Activated T-helper 2 cell treated with anti-CD3 and anti-CD28 coated beads, Interferon-gamma antibody, Interleukin-2, Interleukin-4, amounts not matched to agents 10 μg/mL and 5 μg/mL and 100 μg/mL, durations not matched to agents 14 hours and 24 hours and 36 hours (primary cell): ENCODE measurements around the gene RAD17. TPM values are rescaled to one million over a fixed set of nuclear protein-coding genes. Genes with fewer than 3 reads are reported as not detected.
"Not testable (repeated sequence)": the region's sequence is repeated elsewhere in the genome, so short reads cannot be mapped to it uniquely, and the experiment has no call there.

Experiments used
- DNase-seq: peaks from one replicate; pipeline ENCODE4 v3.0.0; 2021; ENCODE audit warnings: low spot score
- H3K27ac Mint-ChIP-seq: one replicate; pipeline ENCODE4 v1.8.0; 2021; ENCODE audit warnings: mixed read lengths
- H3K27me3 Mint-ChIP-seq: one replicate; pipeline ENCODE4 v1.8.0; 2021; ENCODE audit warnings: low read depth, mixed read lengths
- H3K36me3 Mint-ChIP-seq: one replicate; pipeline ENCODE4 v1.8.0; 2021; ENCODE audit warnings: low read depth, mixed read lengths
- H3K4me1 Mint-ChIP-seq: one replicate; pipeline ENCODE4 v1.8.0; 2021; ENCODE audit warnings: low read depth, mixed read lengths
- H3K4me3 Mint-ChIP-seq: one replicate; pipeline ENCODE4 v1.8.0; 2021; ENCODE audit warnings: low read depth, mild to moderate bottlenecking, moderate library complexity, mixed read lengths
- H3K9me3 Mint-ChIP-seq: one replicate; pipeline ENCODE4 v1.8.0; 2021; ENCODE audit warnings: mixed read lengths
- intact Hi-C: fragments of 100-400 bp; cut with micrococcal nuclease; formaldehyde crosslinking; loops from one replicate; pipeline ENCODE4 v1.15.1; 2023
- total RNA-seq: library from RNA; stranded (reverse); gene quantifications from 2 replicates; pipeline ENCODE4 v1.2.3, GENCODE V29; 2022

Gene RAD17, protein sequence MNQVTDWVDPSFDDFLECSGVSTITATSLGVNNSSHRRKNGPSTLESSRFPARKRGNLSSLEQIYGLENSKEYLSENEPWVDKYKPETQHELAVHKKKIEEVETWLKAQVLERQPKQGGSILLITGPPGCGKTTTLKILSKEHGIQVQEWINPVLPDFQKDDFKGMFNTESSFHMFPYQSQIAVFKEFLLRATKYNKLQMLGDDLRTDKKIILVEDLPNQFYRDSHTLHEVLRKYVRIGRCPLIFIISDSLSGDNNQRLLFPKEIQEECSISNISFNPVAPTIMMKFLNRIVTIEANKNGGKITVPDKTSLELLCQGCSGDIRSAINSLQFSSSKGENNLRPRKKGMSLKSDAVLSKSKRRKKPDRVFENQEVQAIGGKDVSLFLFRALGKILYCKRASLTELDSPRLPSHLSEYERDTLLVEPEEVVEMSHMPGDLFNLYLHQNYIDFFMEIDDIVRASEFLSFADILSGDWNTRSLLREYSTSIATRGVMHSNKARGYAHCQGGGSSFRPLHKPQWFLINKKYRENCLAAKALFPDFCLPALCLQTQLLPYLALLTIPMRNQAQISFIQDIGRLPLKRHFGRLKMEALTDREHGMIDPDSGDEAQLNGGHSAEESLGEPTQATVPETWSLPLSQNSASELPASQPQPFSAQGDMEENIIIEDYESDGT
- 24.7 and 28.0 TPM in 2 replicates for total RNA-seq

DNA sequence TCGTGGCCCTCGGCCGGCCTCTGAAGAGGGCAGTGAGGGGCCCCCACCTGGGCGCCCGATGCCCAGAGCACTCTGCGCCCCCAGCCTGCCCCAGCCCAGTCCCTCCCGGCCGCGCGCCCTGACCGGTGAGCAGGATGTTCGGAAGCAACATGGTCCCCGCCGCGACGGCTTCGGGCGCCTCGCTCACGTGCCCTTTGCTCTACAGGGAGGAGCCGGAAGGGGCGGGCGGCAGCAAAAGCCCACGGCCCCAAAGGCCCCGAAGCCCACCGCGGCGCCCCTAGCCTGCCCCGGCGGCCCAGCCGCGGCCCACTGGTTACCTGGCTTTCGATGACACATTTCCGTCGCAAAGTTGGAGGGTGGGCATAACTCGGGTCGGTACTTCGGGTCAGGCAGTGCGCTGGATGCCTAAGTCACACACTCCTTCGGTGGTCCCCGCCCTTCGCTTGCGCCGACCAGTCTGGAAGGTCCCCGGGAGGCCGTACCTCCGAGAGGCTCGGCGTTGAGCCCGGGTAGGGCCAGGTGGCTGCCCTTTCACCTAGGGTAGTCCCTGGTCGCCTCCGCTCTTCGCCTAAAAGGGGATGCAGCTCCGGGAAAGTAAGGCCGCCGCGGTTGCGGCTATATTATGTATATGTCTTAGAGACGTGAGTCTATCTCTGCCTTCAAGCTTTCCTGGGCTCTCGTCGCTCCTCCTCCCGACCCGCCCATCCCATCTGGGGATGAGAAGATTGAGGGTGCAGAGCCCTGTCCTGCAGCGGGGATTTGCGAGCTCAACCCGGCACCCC lies at the start of gene RAD17, which contains the start of the genes AK6 and TAF9:
Gene RAD17 (plus strand): TSS at position 479 of the 782 bp plus-strand sequence. CDS start 2,391 bp downstream, outside the sequence.
Gene AK6 (minus strand): TSS at position 181 of the 782 bp plus-strand sequence. CDS start 30 bp downstream, at position 151.
Gene TAF9 (minus strand): TSS at position 181 of the 782 bp plus-strand sequence. CDS start 3,783 bp downstream, outside the sequence.
- no peaks in the 10 kb centered on the region for H3K27me3 Mint-ChIP-seq

DNA sequence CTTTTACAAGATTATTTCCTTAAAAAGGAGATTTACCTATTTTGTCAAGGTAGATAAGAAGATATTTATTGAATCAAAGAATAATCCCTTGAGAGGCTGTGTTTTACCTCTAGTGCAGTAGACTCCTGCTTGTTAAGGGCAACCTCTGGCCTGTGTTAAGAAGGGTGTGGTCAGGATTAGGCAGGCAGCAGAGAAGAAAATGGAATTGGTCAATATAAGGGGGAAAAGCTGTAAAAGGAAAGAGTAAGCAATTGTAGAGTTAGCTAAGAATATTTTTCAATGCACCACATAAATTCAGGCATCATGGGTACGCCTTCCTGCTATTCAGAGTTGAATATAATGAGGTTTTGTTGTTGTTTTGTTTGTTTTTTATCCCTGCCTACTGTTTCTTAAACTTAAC lies 43.3 kb upstream of the RAD17 start:
- H3K36me3 Mint-ChIP-seq: no peaks in the 10 kb centered on the region
- no peak for DNase-seq
- H3K9me3 Mint-ChIP-seq: no peaks in the 10 kb centered on the region
- intact Hi-C loops: no loop called here
- H3K4me3 Mint-ChIP-seq: no peak overlapping the region
- H3K27ac Mint-ChIP-seq: no peak overlapping the region
- no peaks in the 10 kb centered on the region for H3K27me3 Mint-ChIP-seq
- H3K4me1 Mint-ChIP-seq: peaks cover 3% of the 10 kb centered on the region

More for the DNA sequence above, at the start of gene RAD17, which contains the start of the genes AK6 and TAF9:
- Mint-ChIP-seq H3K4me1 (peaks cover 31% of the 10 kb centered on the region), H3K4me3 (peak within 1 kb of the TSS; percentile 96), H3K36me3 (peaks cover 33% of the 10 kb centered on the region), H3K9me3 (no peaks in the 10 kb centered on the region), H3K27ac (peak within 1 kb of the TSS; percentile 97)
- intact Hi-C loops: loop anchor here (1.0 to 2.0 kb wide), 5 partner anchors 37 to 276 kb away; partner anchors contain the start of genes CCDC125, CCNB1 and CDK7
- DNase-seq: peak; percentile 90

DNA sequence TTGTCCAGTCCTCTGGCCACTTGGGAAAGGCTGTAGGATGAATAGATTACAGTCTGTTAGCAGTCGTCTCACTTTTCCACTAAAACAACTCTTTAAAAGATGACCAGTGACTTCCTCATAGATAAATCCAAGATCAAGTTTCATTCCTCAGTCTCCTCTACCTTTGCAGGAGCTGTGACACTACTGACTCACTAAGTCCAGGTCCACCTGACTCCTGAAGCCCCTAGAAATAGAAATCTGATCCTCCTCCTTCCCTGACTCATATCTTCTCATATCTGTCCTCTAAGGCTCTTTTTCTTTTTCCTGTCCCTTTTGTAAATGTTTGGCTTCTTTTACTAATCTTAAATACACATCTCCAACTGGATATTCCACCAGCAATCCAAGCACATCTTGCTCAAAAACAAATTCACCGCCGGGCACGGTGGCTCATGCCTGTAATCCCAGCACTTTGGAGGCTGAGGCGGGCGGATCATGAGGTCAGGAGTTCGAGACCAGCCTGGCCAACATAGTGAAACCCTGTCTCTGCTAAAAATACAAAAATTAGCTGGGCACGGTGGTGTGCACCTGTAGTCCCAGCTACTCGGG lies 39.6 kb upstream of the RAD17 start:
- intact Hi-C loops: loop anchor here (5.0 to 10.0 kb wide), 3 partner anchors 65 to 163 kb away; partner anchors contain the start of gene CCNB1
- H3K9me3 Mint-ChIP-seq: peaks cover 4% of the 10 kb centered on the region

DNA sequence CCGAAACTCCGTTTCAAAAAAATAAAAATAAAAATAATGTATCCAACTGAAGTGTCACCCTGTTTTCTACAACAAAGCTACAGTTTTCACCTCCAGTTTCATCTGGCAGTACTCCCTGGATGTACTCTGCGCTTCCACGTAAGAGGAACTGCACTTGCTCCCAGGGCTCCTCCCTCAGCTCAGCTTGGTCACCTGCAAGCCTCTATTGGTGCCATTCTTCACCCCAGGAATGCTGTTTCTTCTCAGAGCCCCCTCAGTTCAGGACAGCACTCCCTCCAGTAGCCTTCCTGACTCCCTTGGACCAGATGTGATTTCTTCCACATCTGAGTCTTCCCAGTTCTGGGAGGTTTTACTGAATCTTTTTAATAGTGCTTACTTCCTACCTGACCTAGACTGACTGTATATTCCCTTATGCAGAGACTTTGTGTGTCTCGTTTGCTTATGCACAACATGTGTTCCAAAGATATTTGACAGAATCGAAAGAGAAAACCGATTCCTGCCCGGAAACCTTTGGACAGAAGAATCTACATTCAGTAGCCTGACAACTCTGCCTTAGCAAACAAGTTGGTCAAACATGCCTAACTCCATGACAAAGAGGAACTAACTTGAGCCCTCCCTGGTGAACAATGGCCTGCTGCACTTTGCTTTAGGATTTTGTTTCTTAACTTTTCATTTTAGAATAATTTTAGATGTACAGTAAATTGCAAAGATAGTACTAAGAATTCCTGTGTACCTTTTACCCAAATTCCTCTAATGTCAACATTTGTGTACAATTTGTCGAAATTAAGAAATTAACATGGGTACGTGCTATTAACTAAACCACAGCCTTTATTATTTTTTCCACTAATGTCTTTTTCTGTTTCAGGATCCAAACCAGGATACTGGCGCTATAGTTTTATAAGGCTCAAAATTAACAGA lies 37.8 kb upstream of the RAD17 start:
- H3K9me3 Mint-ChIP-seq: peaks cover 4% of the 10 kb centered on the region
- H3K27ac Mint-ChIP-seq: peak overlapping the region; percentile 46
- intact Hi-C loops: loop anchor here (1.0 to 10.0 kb wide), 5 partner anchors 38 to 164 kb away; partner anchors contain the start of genes AK6, CCNB1, CENPH and RAD17
- peaks cover 14% of the 10 kb centered on the region for H3K4me1 Mint-ChIP-seq
- H3K27me3 Mint-ChIP-seq: no peaks in the 10 kb centered on the region
- H3K36me3 Mint-ChIP-seq: peaks cover 3% of the 10 kb centered on the region
- peak overlapping the region; percentile 91 for H3K4me3 Mint-ChIP-seq
- DNase-seq: no peak

More for the DNA sequence above, 39.6 kb upstream of the RAD17 start:
- Mint-ChIP-seq H3K4me3 (no peak overlapping the region), H3K4me1 (peaks cover 14% of the 10 kb centered on the region), H3K36me3 (peaks cover 3% of the 10 kb centered on the region), H3K27me3 (no peaks in the 10 kb centered on the region), H3K27ac (no peak overlapping the region)
- no peak for DNase-seq

DNA sequence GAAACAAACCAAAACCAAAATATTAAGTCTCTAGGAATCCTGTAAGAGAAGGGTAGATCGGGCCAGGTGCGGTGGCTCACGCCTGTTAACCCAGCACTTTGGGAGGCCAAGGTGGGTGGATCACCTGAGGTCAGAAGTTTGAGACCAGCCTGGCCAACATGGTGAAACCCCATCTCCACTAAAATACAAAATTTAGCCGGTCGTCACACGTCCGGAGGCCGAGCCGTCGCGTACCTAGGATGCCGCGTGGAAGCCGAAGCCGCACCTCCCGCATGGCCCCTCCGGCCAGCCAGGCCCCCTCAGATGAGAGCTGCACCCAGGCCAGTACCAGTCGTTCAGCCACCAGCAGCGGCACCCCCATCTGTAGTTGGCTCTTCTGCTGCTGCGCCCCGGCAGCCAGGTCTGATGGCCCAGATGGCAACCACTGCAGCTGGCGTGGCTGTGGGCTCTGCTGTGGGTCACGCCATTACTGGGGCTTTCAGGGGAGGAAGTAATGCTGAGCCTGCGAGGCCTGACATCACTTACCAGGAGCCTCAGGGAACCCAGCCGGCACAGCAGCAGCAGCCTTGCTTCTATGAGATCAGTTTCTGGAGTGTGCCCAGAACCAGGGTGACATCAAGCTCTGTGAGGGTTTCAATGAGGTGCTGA lies 35.8 kb upstream of the RAD17 start:
- DNase-seq, H3K36me3 Mint-ChIP-seq, H3K4me3 Mint-ChIP-seq, H3K27ac Mint-ChIP-seq, H3K27me3 Mint-ChIP-seq, H3K9me3 Mint-ChIP-seq: not testable (repeated sequence)
- intact Hi-C loops: loop anchor here (1.0 to 10.0 kb wide), 5 partner anchors 69 to 290 kb away; partner anchors contain the start of gene CCNB1
- peaks cover 14% of the 10 kb centered on the region for H3K4me1 Mint-ChIP-seq

DNA sequence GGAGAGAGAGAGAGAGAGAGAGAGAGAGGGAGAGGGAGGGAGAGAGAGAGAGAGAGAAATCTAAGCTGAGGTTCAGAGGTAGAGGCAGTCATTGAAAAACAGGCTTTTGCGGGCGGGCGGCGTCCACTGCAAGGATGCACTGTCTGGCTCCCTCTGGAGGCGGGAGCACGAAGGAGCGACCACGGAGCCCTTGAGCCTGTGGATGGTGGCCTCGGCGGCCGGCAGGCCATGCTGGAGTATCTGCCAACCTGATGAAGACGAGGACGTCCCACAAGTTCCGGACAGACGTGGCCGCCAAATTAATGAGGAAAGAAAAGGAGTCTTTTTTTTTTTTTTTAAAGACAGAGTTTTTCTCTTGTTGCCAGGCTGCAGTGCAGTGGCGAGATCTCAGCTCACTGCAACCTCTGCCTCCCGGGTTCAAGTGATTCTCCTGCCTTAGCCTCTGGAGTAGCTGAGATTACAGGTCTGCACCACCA lies 34.8 kb upstream of the RAD17 start:
- H3K36me3 Mint-ChIP-seq: peaks cover 3% of the 10 kb centered on the region
- intact Hi-C loops: loop anchor here (1.0 to 10.0 kb wide), 5 partner anchors 70 to 292 kb away; partner anchors contain the start of gene CCNB1
- H3K27me3 Mint-ChIP-seq: no peaks in the 10 kb centered on the region
- DNase-seq: peak; percentile 71
- H3K27ac Mint-ChIP-seq: no peak overlapping the region
- H3K4me1 Mint-ChIP-seq: peaks cover 14% of the 10 kb centered on the region
- H3K4me3 Mint-ChIP-seq: peak overlapping the region; percentile 33
- H3K9me3 Mint-ChIP-seq: peaks cover 4% of the 10 kb centered on the region

DNA sequence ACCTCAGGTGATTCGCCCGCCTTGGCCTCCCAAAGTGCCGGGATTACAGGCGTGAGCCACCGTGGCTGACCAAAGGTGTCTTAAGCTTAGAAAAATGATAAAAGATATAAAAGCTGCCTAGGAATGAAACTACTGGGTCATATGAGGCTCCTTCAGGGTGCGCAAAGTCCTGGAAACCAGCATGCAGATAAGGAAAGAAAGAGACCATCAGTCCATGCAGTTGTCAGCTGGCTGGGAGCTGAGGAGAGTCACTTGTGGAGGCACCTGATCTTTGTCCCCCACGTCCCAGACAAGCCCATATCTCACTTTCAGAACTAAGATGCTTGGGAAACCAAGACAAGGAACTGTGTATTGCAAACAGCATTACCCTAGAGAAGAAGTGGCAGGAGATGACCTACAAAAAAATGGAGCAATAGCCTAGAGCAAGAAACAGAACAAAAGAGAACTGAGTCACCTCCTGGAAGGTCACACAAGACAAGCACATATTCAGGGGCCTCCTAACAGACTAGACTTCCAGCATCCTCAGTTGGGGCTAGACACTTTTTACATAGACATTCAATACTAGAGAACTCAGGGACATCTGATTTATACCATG lies 34.2 kb upstream of the RAD17 start:
- peaks cover 3% of the 10 kb centered on the region for H3K36me3 Mint-ChIP-seq
- H3K27me3 Mint-ChIP-seq: no peaks in the 10 kb centered on the region
- intact Hi-C loops: loop anchor here (10.0 kb wide), 2 partner anchors 71 to 121 kb away; a partner anchor contains a TSS
- no peak overlapping the region for H3K27ac Mint-ChIP-seq
- H3K4me3 Mint-ChIP-seq: no peak overlapping the region
- no peak for DNase-seq
- peaks cover 14% of the 10 kb centered on the region for H3K4me1 Mint-ChIP-seq
- H3K9me3 Mint-ChIP-seq: peaks cover 4% of the 10 kb centered on the region

DNA sequence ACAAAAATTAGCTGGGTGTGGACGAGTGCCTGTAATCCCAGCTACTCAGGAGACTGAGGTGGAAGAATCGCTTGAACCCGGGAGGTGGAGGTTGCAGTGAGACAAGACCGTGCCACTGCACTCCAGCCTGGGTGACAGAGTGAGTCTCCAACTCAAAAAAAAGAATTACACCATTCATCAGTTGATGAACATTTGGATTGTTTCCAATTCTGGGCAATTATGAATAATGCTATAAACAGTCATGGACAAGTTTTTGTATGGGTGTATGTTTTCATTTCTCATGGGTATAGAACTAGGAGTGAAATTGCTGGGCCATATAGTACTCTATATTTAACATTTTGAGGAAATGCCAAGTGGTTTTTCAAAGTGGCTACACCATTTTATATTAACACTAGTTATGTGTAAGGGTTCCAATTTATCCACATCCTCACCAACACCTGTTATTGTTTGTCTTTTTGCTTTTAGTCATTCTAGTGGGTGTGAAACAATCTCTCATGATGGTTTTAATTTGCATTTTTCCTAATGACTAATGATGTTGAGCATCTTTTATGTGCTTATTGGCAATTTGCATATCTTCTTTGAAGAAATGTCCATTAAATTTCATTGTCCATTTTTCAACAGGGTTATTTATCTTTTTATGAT lies 28.0 kb upstream of the RAD17 start:
- intact Hi-C loops: no loop called here
- Mint-ChIP-seq H3K4me1 (no peaks in the 10 kb centered on the region), H3K9me3 (peaks cover 3% of the 10 kb centered on the region), H3K27ac (no peak overlapping the region), H3K36me3 (no peaks in the 10 kb centered on the region), H3K4me3 (no peak overlapping the region), H3K27me3 (no peaks in the 10 kb centered on the region)
- DNase-seq: no peak

DNA sequence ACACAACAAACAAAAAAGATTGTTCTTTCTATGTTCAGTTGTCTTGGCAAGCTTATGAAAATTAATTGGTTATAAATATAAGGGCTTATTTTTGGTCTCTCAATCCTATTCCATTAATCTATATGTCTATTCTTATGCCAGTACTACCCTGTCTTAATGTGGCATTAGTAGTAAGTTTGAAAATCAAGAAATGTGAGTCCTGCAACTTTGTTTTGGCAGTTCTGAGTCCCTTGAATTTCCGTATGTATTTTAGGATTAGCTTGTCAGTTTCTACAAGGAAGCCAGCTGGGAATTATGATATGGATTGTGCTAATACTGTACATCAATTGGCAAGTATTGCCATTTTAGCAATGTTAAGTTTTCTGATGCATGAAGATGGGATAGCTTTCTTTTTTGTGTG lies 26.5 kb upstream of the RAD17 start:
- Mint-ChIP-seq H3K4me1 (no peaks in the 10 kb centered on the region), H3K36me3 (no peaks in the 10 kb centered on the region), H3K4me3 (no peak overlapping the region), H3K9me3 (peaks cover 3% of the 10 kb centered on the region), H3K27ac (no peak overlapping the region), H3K27me3 (no peaks in the 10 kb centered on the region)
- no peak for DNase-seq
- intact Hi-C loops: no loop called here

DNA sequence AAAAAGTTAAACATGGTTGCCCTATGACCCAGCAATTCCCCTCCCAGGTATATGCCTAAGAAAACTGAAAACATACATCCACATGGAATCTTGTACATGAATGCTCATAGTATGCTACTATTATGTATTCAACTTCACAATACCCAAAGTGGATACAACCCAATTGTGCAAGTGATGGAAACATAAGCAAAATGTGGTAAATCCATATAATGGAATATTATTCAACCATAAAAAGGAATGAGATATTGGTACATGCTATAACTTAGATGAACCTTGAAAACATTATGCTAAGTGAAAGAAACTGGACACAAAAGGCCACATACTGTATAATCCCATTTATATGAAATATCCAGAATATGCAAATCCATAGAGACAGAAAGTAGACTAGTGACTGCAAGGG lies 19.0 kb upstream of the RAD17 start:
- intact Hi-C loops: no loop called here
- Mint-ChIP-seq H3K27ac (no peak overlapping the region), H3K4me1 (no peaks in the 10 kb centered on the region), H3K36me3 (peaks cover 40% of the 10 kb centered on the region), H3K27me3 (no peaks in the 10 kb centered on the region), H3K4me3 (no peak overlapping the region), H3K9me3 (no peaks in the 10 kb centered on the region)
- no peak for DNase-seq
